Measurements from ENCODE around the gene FOXP3. TPM values are rescaled to one million over a fixed set of nuclear protein-coding genes. Genes with fewer than 3 reads are reported as not detected.

Gene FOXP3
- total and polyA plus RNA-seq, 5 donors: 0.05 to 0.28 (median 0.09) TPM; not detected in 2

GRCh38 chrX:49260221-49260985 is 4.1 kb downstream of the FOXP3 start:
- DNase-seq: no peak
- no peaks in the 10 kb centered on the region for H3K9me3 ChIP-seq (ENCODE audit: control insufficient read depth, low read length)
- ATAC-seq: no peak
- no peak overlapping the region for H3K4me3 ChIP-seq (ENCODE audit: low read length)
- 92% methylated on average over 17 of the region's 17 CpGs for WGBS
- no peaks in the 10 kb centered on the region for H3K27me3 ChIP-seq (ENCODE audit: control insufficient read depth, insufficient read depth)
- H3K4me1 ChIP-seq (ENCODE audit: control insufficient read depth, insufficient read depth, low read length): no peaks in the 10 kb centered on the region
- intact Hi-C loops (cut with DNase I): loop anchor here in 1 of 4 donors (10.0 kb wide), 1 partner anchor 66 kb away; no protein-coding TSS in a partner anchor
- no peak overlapping the region for H3K27ac ChIP-seq (ENCODE audit: low read length)

GRCh38 chrX:49258749-49259124 is 5.8 kb downstream of the FOXP3 start:
- H3K9me3 ChIP-seq (ENCODE audit: control insufficient read depth, low read length): no peaks in the 10 kb centered on the region
- no peak overlapping the region for H3K27ac ChIP-seq (ENCODE audit: low read length)
- WGBS: 91% methylated on average over 5 of the region's 5 CpGs
- ATAC-seq (no peak), DNase-seq (no peak)
- H3K4me3 ChIP-seq (ENCODE audit: low read length): no peak overlapping the region
- H3K4me1 ChIP-seq (ENCODE audit: control insufficient read depth, insufficient read depth, low read length): no peaks in the 10 kb centered on the region
- no peaks in the 10 kb centered on the region for H3K27me3 ChIP-seq (ENCODE audit: control insufficient read depth, insufficient read depth)
- intact Hi-C loops (cut with DNase I): no loop called here

- ATAC-seq: no peak
Observed at GRCh38 chrX:49257846-49258748, 6.4 kb downstream of the FOXP3 start.

GRCh38 chrX:49257074-49257790 is 7.3 kb downstream of the FOXP3 start:
- WGBS: 85% methylated on average over 14 of the region's 14 CpGs
- Histone ChIP-seq H3K4me3 (ENCODE audit: low read length) (no peak overlapping the region), H3K27ac (ENCODE audit: low read length) (no peak overlapping the region), H3K9me3 (ENCODE audit: control insufficient read depth, low read length) (no peaks in the 10 kb centered on the region), H3K4me1 (ENCODE audit: control insufficient read depth, insufficient read depth, low read length) (no peaks in the 10 kb centered on the region), H3K27me3 (ENCODE audit: control insufficient read depth, insufficient read depth) (no peaks in the 10 kb centered on the region)
- intact Hi-C loops (cut with DNase I): no loop called here
- DNase-seq (no peak), ATAC-seq (no peak)

More at GRCh38 chrX:49257846-49258748, 6.4 kb downstream of the FOXP3 start:
- WGBS: 75% methylated on average over 20 of the region's 20 CpGs
- Histone ChIP-seq H3K27ac (ENCODE audit: low read length) (no peak overlapping the region), H3K4me3 (ENCODE audit: low read length) (no peak overlapping the region), H3K9me3 (ENCODE audit: control insufficient read depth, low read length) (no peaks in the 10 kb centered on the region), H3K27me3 (ENCODE audit: control insufficient read depth, insufficient read depth) (no peaks in the 10 kb centered on the region), H3K4me1 (ENCODE audit: control insufficient read depth, insufficient read depth, low read length) (no peaks in the 10 kb centered on the region)
- intact Hi-C loops (cut with DNase I): no loop called here
- no peak for DNase-seq

- WGBS: 84% methylated on average over 9 of the region's 9 CpGs
- ATAC-seq: no peak
- no peaks in the 10 kb centered on the region for H3K27me3 ChIP-seq (ENCODE audit: control insufficient read depth, insufficient read depth)
- no peaks in the 10 kb centered on the region for H3K4me1 ChIP-seq (ENCODE audit: control insufficient read depth, insufficient read depth, low read length)
- no peak overlapping the region for H3K4me3 ChIP-seq (ENCODE audit: low read length)
- no peak for DNase-seq
- H3K9me3 ChIP-seq (ENCODE audit: control insufficient read depth, low read length): no peaks in the 10 kb centered on the region
- intact Hi-C loops (cut with DNase I): no loop called here
- no peak overlapping the region for H3K27ac ChIP-seq (ENCODE audit: low read length)
Observed at GRCh38 chrX:49256268-49256995, 8.1 kb downstream of the FOXP3 start.

GRCh38 chrX:49254639-49255038 is 9.9 kb downstream of the FOXP3 start:
- Histone ChIP-seq H3K27me3 (ENCODE audit: control insufficient read depth, insufficient read depth) (no peaks in the 10 kb centered on the region), H3K27ac (ENCODE audit: low read length) (no peak overlapping the region), H3K4me1 (ENCODE audit: control insufficient read depth, insufficient read depth, low read length) (no peaks in the 10 kb centered on the region), H3K9me3 (ENCODE audit: control insufficient read depth, low read length) (no peaks in the 10 kb centered on the region), H3K4me3 (ENCODE audit: low read length) (no peak overlapping the region)
- ATAC-seq (no peak), DNase-seq (no peak)
- intact Hi-C loops (cut with DNase I): no loop called here
- 90% methylated on average over 7 of the region's 7 CpGs for WGBS

- 93% methylated on average over 13 of the region's 13 CpGs for WGBS
Observed at GRCh38 chrX:49251325-49251724, 13.2 kb downstream of the FOXP3 start.

GRCh38 chrX:49250578-49250977 is 13.9 kb downstream of the FOXP3 start:
- WGBS: 92% methylated on average over 9 of the region's 9 CpGs
- Histone ChIP-seq H3K27ac (ENCODE audit: low read length) (no peak overlapping the region), H3K27me3 (ENCODE audit: control insufficient read depth, insufficient read depth) (no peaks in the 10 kb centered on the region), H3K4me1 (ENCODE audit: control insufficient read depth, insufficient read depth, low read length) (no peaks in the 10 kb centered on the region), H3K9me3 (ENCODE audit: control insufficient read depth, low read length) (no peaks in the 10 kb centered on the region), H3K4me3 (ENCODE audit: low read length) (no peak overlapping the region)
- intact Hi-C loops (cut with DNase I): no loop called here
- no peak for ATAC-seq
- DNase-seq: no peak

More at GRCh38 chrX:49251325-49251724, 13.2 kb downstream of the FOXP3 start:
- H3K4me1 ChIP-seq (ENCODE audit: control insufficient read depth, insufficient read depth, low read length): no peaks in the 10 kb centered on the region
- no peaks in the 10 kb centered on the region for H3K9me3 ChIP-seq (ENCODE audit: control insufficient read depth, low read length)
- no peak overlapping the region for H3K4me3 ChIP-seq (ENCODE audit: low read length)
- no peaks in the 10 kb centered on the region for H3K27me3 ChIP-seq (ENCODE audit: control insufficient read depth, insufficient read depth)
- intact Hi-C loops (cut with DNase I): no loop called here
- H3K27ac ChIP-seq (ENCODE audit: low read length): no peak overlapping the region
- ATAC-seq (no peak), DNase-seq (no peak)

- no peak overlapping the region for H3K27ac ChIP-seq (ENCODE audit: low read length)
- DNase-seq (no peak), ATAC-seq (no peak)
- 97% methylated on average over 13 of the region's 13 CpGs for WGBS
- intact Hi-C loops (cut with DNase I): no loop called here
- H3K4me3 ChIP-seq (ENCODE audit: low read length): no peak overlapping the region
- no peaks in the 10 kb centered on the region for H3K4me1 ChIP-seq (ENCODE audit: control insufficient read depth, insufficient read depth, low read length)
- H3K9me3 ChIP-seq (ENCODE audit: control insufficient read depth, low read length): no peaks in the 10 kb centered on the region
- no peaks in the 10 kb centered on the region for H3K27me3 ChIP-seq (ENCODE audit: control insufficient read depth, insufficient read depth)
Observed at GRCh38 chrX:49250066-49250465, 14.4 kb downstream of the FOXP3 start.

GRCh38 chrX:49249616-49250015 is 14.9 kb downstream of the FOXP3 start:
- ATAC-seq (no peak), DNase-seq (no peak)
- no peak overlapping the region for H3K4me3 ChIP-seq (ENCODE audit: low read length)
- WGBS: 90% methylated on average over 9 of the region's 9 CpGs
- no peaks in the 10 kb centered on the region for H3K4me1 ChIP-seq (ENCODE audit: control insufficient read depth, insufficient read depth, low read length)
- H3K9me3 ChIP-seq (ENCODE audit: control insufficient read depth, low read length): no peaks in the 10 kb centered on the region
- intact Hi-C loops (cut with DNase I): no loop called here
- H3K27me3 ChIP-seq (ENCODE audit: control insufficient read depth, insufficient read depth): no peaks in the 10 kb centered on the region
- H3K27ac ChIP-seq (ENCODE audit: low read length): no peak overlapping the region
